SK-N-SH treated with all-trans-retinoic acid at 6 μM for 48 hours (cell line): ENCODE measurements around the gene TP53INP2.
"Not testable (repeated sequence)": the region's sequence is repeated elsewhere in the genome, so short reads cannot be mapped to it uniquely, and the experiment has no call there.

Experiments used
- ATAC-seq: fragments of 200-7000 bp; cut with Tn5 transposase; 3 replicates; pipeline ENCODE4 v1.9.1; 2020; ENCODE audit warnings: mild to moderate bottlenecking, moderate library complexity
- ARNTL ChIP-seq: fragments of 450-650 bp; formaldehyde crosslinking; IDR thresholded peaks from 2 replicates; pipeline ENCODE4 v1.5.0; 2020; ENCODE audit warnings: low read depth, mild to moderate bottlenecking, moderate library complexity, borderline replicate concordance
- BACH2 ChIP-seq: fragments of 250-450 bp; sonication (Bioruptor Pico); IDR thresholded peaks from 2 replicates; pipeline ENCODE4 v1.9.0; 2021; ENCODE audit warnings: mild to moderate bottlenecking, borderline replicate concordance
- CSDC2 ChIP-seq: fragments of 250-450 bp; sonication (Bioruptor Pico); IDR thresholded peaks from 2 replicates; pipeline ENCODE4 v1.5.0; 2020; ENCODE audit warnings: mild to moderate bottlenecking, moderate library complexity
- ESRRG ChIP-seq: fragments of 250-450 bp; sonication (Bioruptor Pico); IDR thresholded peaks from 2 replicates; pipeline ENCODE4 v1.6.1; 2021; ENCODE audit warnings: mild to moderate bottlenecking
- GLIS3 ChIP-seq: fragments of 250-450 bp; sonication (Bioruptor Pico); IDR thresholded peaks from 2 replicates; pipeline ENCODE4 v1.5.0; 2020; ENCODE audit warnings: mild to moderate bottlenecking, moderate library complexity
- ISL1 ChIP-seq: fragments of 250-450 bp; sonication (Bioruptor Pico); IDR thresholded peaks from 2 replicates; pipeline ENCODE4 v2.1.2; 2022; ENCODE audit warnings: mild to moderate bottlenecking, moderate library complexity
- OSR1 ChIP-seq: fragments of 250-450 bp; sonication (Bioruptor Pico); IDR thresholded peaks from 2 replicates; pipeline ENCODE4 v1.8.0; 2022; ENCODE audit warnings: moderate library complexity, mild to moderate bottlenecking, inconsistent platforms
- PATZ1 ChIP-seq: fragments of 250-450 bp; sonication (Bioruptor Pico); IDR thresholded peaks from 2 replicates; pipeline ENCODE4 v1.8.0; 2020; ENCODE audit warnings: mild to moderate bottlenecking, moderate library complexity, borderline replicate concordance
- PPARA ChIP-seq: fragments of 250-450 bp; sonication (Bioruptor Pico); IDR thresholded peaks from 2 replicates; pipeline ENCODE4 v1.5.0; 2020; ENCODE audit warnings: mild to moderate bottlenecking, borderline replicate concordance
- SNAI2 ChIP-seq: fragments of 250-450 bp; sonication (Bioruptor Pico); IDR thresholded peaks from 2 replicates; pipeline ENCODE4 v1.5.0; 2020; ENCODE audit warnings: mild to moderate bottlenecking, moderate library complexity
- TCF4 ChIP-seq: fragments of 250-450 bp; sonication (Bioruptor Pico); IDR thresholded peaks from 2 replicates; pipeline ENCODE4 v1.8.0; 2021; ENCODE audit warnings: mild to moderate bottlenecking, moderate library complexity, borderline replicate concordance
- TSHZ2 ChIP-seq: fragments of 250-450 bp; sonication (Bioruptor Pico); IDR thresholded peaks from 2 replicates; pipeline ENCODE4 v1.5.0; 2020; ENCODE audit warnings: mild to moderate bottlenecking, moderate library complexity
- ZC3H10 ChIP-seq: fragments of 250-450 bp; sonication (Bioruptor Pico); IDR thresholded peaks from 2 replicates; pipeline ENCODE4 v1.5.1; 2021; ENCODE audit warnings: mild to moderate bottlenecking, moderate library complexity
- ZFP3 ChIP-seq: fragments of 250-450 bp; sonication (Bioruptor Pico); IDR thresholded peaks from 2 replicates; pipeline ENCODE4 v1.5.0; 2020; ENCODE audit warnings: mild to moderate bottlenecking, moderate library complexity
- ZFP30 ChIP-seq: fragments of 450-650 bp; formaldehyde crosslinking; IDR thresholded peaks from 2 replicates; pipeline ENCODE4 v1.5.0; 2022; ENCODE audit warnings: mild to moderate bottlenecking, moderate library complexity
- ZNF565 ChIP-seq: fragments of 450-650 bp; formaldehyde crosslinking; conservative IDR thresholded peaks from 2 replicates; pipeline ENCODE4 v1.5.0; 2020; ENCODE audit warnings: low read depth, mild to moderate bottlenecking, moderate library complexity
- ZNF70 ChIP-seq: fragments of 450-650 bp; formaldehyde crosslinking; IDR thresholded peaks from 2 replicates; pipeline ENCODE4 v1.5.0; 2020; ENCODE audit warnings: mild to moderate bottlenecking, moderate library complexity
- ZNF8 ChIP-seq: fragments of 450-650 bp; formaldehyde crosslinking; IDR thresholded peaks from 2 replicates; pipeline ENCODE4 v1.5.0; 2020; ENCODE audit warnings: mild to moderate bottlenecking, moderate library complexity
- TF ChIP-seq, protein P1 (sequence below): fragments of 250-450 bp; sonication (Bioruptor Pico); IDR thresholded peaks from 2 replicates; pipeline ENCODE4 v1.5.1; 2020; ENCODE audit warnings: low read depth, mild to moderate bottlenecking, moderate library complexity
- TF ChIP-seq, protein P2 (sequence below): fragments of 250-450 bp; sonication (Bioruptor Pico); IDR thresholded peaks from 2 replicates; pipeline ENCODE4 v1.8.0; 2021; ENCODE audit warnings: low read depth, mild to moderate bottlenecking, moderate library complexity, borderline replicate concordance

TP53INP2 gene

DNA sequence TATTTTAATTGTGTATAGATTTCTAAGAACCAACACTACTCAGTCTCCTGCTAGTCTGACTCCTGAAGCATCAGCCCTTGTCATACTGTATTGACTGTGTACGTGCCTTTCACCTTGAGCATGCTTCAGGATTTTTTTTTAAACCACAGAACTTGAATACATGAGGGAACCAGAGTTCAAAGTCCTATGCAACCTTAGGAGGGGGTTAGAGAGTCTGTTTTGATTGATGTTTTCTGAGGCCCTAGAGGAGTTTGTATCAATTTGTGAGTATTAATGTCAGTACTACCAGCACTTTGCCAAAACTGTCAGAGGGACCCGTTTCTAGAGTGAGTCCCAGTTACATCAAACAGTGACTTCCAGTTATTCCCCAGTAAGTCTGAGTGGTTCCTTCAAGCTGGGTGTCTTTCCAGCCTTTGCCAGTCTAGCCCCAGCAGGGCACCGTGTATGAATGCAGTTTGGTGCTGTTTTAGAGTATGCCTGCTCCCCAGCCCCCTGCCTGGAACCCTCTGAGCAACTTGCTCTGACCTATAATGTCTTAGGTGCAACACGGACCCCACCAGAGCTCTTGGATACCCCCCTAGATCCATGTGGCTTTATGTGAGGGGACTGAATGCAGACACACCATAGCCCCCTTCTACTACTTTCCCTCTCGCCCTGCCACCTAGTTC is 8.5 kb downstream of the TP53INP2 start:
- ATAC-seq, result no peak
- TF ChIP-seq ZNF565 (CRISPR knock-in tag), result no peak
- no peak for TF ChIP-seq OSR1
- no peak for TF ChIP-seq ZNF70 (CRISPR knock-in tag)
- TF ChIP-seq, protein P1, sequence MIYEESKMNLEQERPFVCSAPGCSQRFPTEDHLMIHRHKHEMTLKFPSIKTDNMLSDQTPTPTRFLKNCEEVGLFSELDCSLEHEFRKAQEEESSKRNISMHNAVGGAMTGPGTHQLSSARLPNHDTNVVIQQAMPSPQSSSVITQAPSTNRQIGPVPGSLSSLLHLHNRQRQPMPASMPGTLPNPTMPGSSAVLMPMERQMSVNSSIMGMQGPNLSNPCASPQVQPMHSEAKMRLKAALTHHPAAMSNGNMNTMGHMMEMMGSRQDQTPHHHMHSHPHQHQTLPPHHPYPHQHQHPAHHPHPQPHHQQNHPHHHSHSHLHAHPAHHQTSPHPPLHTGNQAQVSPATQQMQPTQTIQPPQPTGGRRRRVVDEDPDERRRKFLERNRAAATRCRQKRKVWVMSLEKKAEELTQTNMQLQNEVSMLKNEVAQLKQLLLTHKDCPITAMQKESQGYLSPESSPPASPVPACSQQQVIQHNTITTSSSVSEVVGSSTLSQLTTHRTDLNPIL, result no peak
- no peak for TF ChIP-seq ZNF8 (CRISPR knock-in tag)
- TF ChIP-seq, all 23 proteins: peak for 0

GRCh38 chr20:34713194-34713943 is 9.2 kb downstream of the TP53INP2 start:
- TF ChIP-seq ZNF565 (CRISPR knock-in tag), result no peak
- TF ChIP-seq ESRRG (CRISPR knock-in tag), result no peak
- TF ChIP-seq ISL1 (CRISPR knock-in tag), result peak; percentile 55
- TF ChIP-seq, protein P1, result peak; percentile 48; the same call in 1 of the 2 replicates
- TF ChIP-seq TCF4 (CRISPR knock-in tag), result peak; percentile 36; the same call in 1 of the 2 replicates

DNA sequence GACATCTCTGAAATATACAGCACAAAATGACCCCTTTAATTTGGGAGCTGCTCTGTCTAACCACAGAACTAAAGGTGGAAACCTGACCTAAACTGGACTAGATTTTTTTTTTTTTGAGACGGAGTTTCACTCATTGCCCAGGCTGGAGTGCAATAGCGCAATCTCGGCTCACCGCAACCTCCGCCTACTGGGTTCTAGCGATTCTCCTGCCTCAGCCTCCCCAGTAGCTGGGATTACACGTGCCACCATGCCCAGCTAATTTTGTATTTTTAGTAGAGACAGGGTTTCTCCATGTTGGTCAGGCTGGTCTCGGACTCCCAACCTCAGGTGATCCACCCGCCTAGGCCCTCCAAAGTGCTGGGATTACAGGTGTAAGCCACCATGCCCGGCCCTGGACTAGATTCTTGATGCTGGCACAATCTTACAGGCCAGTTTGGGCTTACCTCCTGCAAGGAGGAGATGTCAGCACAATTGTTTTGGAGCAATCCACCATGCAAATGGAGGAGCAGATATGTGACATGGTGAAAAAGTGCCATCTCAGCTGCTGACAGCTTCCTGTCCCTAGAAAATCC is 9.9 kb downstream of the TP53INP2 start:
- ATAC-seq, result not testable (repeated sequence)

More at GRCh38 chr20:34713194-34713943, 9.2 kb downstream of the TP53INP2 start:
- peak; percentile 32 for ATAC-seq

DNA sequence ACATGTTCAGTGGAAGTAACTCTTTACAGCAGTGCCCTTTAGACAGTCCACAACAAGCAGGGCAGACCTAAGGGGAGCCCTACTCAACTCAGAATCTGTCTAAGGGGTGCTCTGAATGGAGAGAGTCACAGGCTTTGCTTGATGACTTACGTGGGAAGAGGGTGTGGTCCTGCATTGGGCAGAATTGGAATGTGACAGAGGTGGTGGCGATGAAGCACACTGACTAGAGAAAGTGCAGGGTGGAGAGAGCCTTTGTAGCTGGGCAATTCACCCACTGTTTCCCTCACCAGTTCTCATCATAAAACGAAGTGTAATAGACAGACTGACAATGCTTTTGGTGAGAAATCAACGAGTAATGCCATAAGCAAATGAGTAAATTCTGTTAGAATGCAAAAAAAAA is 11.2 kb downstream of the TP53INP2 start:
- no peak for ATAC-seq
- TF ChIP-seq TSHZ2 (CRISPR knock-in tag) (no peak), PPARA (no peak), ARNTL (CRISPR knock-in tag) (no peak), BACH2 (CRISPR knock-in tag) (no peak), ZFP30 (CRISPR knock-in tag) (no peak), CSDC2 (CRISPR knock-in tag) (no peak), ESRRG (CRISPR knock-in tag) (no peak), ISL1 (CRISPR knock-in tag) (no peak), ZNF70 (CRISPR knock-in tag) (no peak), GLIS3 (no peak), ZC3H10 (CRISPR knock-in tag) (no peak), ZNF565 (CRISPR knock-in tag) (no peak), PATZ1 (CRISPR knock-in tag) (no peak), OSR1 (no peak), SNAI2 (no peak), ZFP3 (CRISPR knock-in tag) (no peak)
- TF ChIP-seq, protein P2, sequence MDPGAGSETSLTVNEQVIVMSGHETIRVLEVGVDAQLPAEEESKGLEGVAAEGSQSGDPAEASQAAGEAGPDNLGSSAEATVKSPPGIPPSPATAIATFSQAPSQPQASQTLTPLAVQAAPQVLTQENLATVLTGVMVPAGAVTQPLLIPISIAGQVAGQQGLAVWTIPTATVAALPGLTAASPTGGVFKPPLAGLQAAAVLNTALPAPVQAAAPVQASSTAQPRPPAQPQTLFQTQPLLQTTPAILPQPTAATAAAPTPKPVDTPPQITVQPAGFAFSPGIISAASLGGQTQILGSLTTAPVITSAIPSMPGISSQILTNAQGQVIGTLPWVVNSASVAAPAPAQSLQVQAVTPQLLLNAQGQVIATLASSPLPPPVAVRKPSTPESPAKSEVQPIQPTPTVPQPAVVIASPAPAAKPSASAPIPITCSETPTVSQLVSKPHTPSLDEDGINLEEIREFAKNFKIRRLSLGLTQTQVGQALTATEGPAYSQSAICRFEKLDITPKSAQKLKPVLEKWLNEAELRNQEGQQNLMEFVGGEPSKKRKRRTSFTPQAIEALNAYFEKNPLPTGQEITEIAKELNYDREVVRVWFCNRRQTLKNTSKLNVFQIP (CRISPR knock-in tag), result no peak
